Measurements from ENCODE around the gene BYSL. TPM values are rescaled to one million over a fixed set of nuclear protein-coding genes. Genes with fewer than 3 reads are reported as not detected.
A peak's percentile ranks its signal among the peaks of the same experiment; 100 is the strongest.

BYSL gene
- total RNA-seq, 1 experiment from 2014 or later, result 46.5 TPM

DNA sequence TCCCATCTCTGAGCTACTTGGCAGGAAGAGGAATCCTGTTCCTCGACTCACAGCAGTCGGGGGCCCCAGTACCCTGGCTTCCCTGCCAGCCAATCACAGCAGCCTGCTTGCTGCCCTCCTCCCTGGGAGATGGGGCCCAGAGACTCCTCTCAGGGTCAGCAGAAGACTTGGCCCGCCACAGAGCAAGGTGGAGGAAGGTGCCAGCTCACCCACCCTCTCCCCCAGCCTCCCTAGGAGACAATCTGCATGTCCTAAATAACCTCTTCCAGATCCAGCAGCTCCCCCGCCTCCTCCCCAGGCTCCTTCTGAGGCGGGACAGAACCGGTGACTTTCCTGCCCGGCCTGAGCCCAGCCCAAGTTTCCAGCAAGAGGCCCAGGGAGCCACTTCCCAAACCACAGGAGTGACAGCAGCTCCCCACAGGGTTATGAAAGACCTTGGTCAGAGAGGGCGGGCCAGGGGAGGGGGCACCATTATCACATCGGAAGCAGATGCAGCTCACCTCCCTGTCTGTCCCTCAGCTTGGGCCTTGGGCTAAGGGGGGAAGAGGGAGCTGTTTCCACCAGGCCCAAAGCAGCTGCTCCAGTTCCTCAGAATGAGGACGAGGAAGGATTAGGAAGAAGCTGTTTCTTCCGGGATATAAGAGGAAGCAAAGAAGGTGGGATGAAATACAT, 18.0 kb downstream of the BYSL start:
- TSS peak; percentile 6 for BruUV-seq (replicated peaks)
- Histone ChIP-seq H3K9me2 (replicated peaks; ENCODE audit: low read length) (no peaks in the 10 kb centered on the region), H3K4me1 (ENCODE audit: insufficient read depth, low read length) (peaks cover 33% of the 10 kb centered on the region), H3K27me3 (ENCODE audit: low read length) (no peaks in the 10 kb centered on the region), H3K4me2 (ENCODE audit: low read length) (peak overlapping the region; percentile 92), H3K79me2 (ENCODE audit: low read length) (peaks cover 35% of the 10 kb centered on the region), H3K9me3 (ENCODE audit: low read length) (no peaks in the 10 kb centered on the region), H3K36me3 (ENCODE audit: low read depth, low read length) (peaks cover 18% of the 10 kb centered on the region; the same call in 1 of the 2 replicates), H4K20me1 (ENCODE audit: low read length) (0 out of 2 replicates have a peak, but pooled peaks cover 3% of the 10 kb centered on the region), H3F3A (ENCODE audit: low read length, unreplicated experiment) (no peaks in the 10 kb centered on the region), H3K9ac (ENCODE audit: low read length) (no peak overlapping the region), H3K27ac (ENCODE audit: low read length) (no peak overlapping the region), H2AFZ (ENCODE audit: low read length) (no peak overlapping the region), H3K4me3 (ENCODE audit: low read length) (peak overlapping the region; percentile 87; the same call in 1 of the 2 replicates)
- intact Hi-C loops (cut with micrococcal nuclease), result loop anchor here (5.0 kb wide), 1 partner anchor 152 kb away; the partner anchor contains the start of gene TOMM6
- TF ChIP-seq EZH2 (IDR thresholded peaks at IDR 0.05; ENCODE audit: low read length, unreplicated experiment) (no peak), EZH2phosphoT487 (IDR thresholded peaks at IDR 0.05; ENCODE audit: borderline replicate concordance, low read length) (no peak)
- TF ChIP-seq, protein P1, sequence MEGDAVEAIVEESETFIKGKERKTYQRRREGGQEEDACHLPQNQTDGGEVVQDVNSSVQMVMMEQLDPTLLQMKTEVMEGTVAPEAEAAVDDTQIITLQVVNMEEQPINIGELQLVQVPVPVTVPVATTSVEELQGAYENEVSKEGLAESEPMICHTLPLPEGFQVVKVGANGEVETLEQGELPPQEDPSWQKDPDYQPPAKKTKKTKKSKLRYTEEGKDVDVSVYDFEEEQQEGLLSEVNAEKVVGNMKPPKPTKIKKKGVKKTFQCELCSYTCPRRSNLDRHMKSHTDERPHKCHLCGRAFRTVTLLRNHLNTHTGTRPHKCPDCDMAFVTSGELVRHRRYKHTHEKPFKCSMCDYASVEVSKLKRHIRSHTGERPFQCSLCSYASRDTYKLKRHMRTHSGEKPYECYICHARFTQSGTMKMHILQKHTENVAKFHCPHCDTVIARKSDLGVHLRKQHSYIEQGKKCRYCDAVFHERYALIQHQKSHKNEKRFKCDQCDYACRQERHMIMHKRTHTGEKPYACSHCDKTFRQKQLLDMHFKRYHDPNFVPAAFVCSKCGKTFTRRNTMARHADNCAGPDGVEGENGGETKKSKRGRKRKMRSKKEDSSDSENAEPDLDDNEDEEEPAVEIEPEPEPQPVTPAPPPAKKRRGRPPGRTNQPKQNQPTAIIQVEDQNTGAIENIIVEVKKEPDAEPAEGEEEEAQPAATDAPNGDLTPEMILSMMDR (conservative IDR thresholded peaks at IDR 0.05; ENCODE audit: low read depth, low read length), result no peak
- ATAC-seq, result no peak
- ChIA-PET CTCF (no interaction called here), POLR2A (ENCODE audit: unreplicated experiment) (no interaction called here)
- peak; percentile 24 for DNase-seq

DNA sequence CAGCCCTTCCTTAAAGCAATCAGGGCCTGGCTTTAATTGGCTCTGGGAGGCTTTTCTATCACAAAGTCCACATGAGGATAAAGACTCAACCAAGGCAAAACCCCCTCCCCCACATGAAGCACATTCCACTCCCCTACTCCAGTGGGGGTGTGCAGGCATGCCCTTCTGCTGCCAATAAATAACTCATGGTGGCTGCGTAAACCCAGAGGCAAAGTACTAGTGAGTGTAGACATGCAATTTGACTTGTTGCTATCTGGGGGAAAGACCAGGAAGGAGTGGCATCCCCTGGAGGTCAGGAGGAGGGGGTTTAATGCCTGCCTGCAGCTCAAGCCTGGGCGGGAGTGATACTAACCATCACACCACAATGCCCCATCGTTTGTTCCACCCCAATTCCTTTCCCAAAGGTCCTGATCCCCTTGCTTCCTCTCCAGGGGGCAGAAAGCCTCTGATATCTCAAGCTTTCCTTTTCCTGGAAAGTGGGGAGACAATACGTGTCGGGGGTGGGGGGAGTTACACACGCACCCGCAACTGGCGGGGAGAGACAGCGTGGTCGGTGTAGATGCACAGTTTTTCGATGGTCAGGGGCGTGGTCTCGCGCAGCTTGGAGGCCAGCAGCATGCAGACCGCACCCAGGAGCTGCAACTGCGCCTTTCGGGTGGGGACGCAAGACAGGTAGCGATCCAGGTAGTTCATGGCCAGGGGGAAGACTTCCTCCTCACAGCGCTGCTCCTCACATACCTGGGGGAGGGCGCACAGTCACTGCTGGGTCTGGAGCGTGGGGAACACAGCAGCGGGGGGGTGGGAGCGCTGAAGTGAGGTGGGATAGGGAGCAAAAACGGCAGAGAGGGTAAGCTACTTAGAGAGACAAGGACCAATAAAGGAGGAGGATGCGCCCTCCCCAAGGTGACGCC, 18.8 kb downstream of the BYSL start:
- Histone ChIP-seq H3K36me3 (ENCODE audit: low read depth, low read length) (peaks cover 10% of the 10 kb centered on the region; the same call in 1 of the 2 replicates), H3K4me2 (ENCODE audit: low read length) (peak overlapping the region; percentile 92), H3K9me2 (replicated peaks; ENCODE audit: low read length) (no peaks in the 10 kb centered on the region), H3K79me2 (ENCODE audit: low read length) (peaks cover 35% of the 10 kb centered on the region), H3K9ac (ENCODE audit: low read length) (peak overlapping the region; percentile 64), H3K4me1 (ENCODE audit: insufficient read depth, low read length) (peaks cover 33% of the 10 kb centered on the region), H2AFZ (ENCODE audit: low read length) (peak overlapping the region; percentile 84), H4K20me1 (ENCODE audit: low read length) (0 out of 2 replicates have a peak, but pooled peaks cover 3% of the 10 kb centered on the region), H3K4me3 (ENCODE audit: low read length) (peak overlapping the region; percentile 87), H3F3A (ENCODE audit: low read length, unreplicated experiment) (no peaks in the 10 kb centered on the region), H3K27me3 (ENCODE audit: low read length) (no peaks in the 10 kb centered on the region), H3K27ac (ENCODE audit: low read length) (no peak overlapping the region), H3K9me3 (ENCODE audit: low read length) (no peaks in the 10 kb centered on the region)
- ChIA-PET CTCF (no interaction called here), POLR2A (ENCODE audit: unreplicated experiment) (no interaction called here)
- TF ChIP-seq EZH2phosphoT487 (IDR thresholded peaks at IDR 0.05; ENCODE audit: borderline replicate concordance, low read length), result no peak
- TF ChIP-seq, protein P1 (conservative IDR thresholded peaks at IDR 0.05; ENCODE audit: low read depth, low read length), result no peak
- TF ChIP-seq EZH2 (IDR thresholded peaks at IDR 0.05; ENCODE audit: low read length, unreplicated experiment), result no peak
- DNase-seq (peak; percentile 36), ATAC-seq (no peak)
- intact Hi-C loops (cut with micrococcal nuclease), result loop anchor here (5.0 kb wide), 1 partner anchor 153 kb away; the partner anchor contains the start of gene TOMM6
- BruUV-seq (replicated peaks), result no TSS peak

All from PC-3 (cell line).